AG04449 (cell line): ENCODE results near the gene IGSF9.

Experiments
- CTCF ChIA-PET: fragments of 350-600 bp; formaldehyde crosslinking; extraction: SDS; loops from one replicate; lab custom pipeline; 2021; ENCODE audit warnings: antibody characterized with exemption; lab: Yijun Ruan, JAX
- POLR2A ChIA-PET: fragments of 400-600, 350-600 bp; formaldehyde crosslinking; extraction: SDS; loops from one replicate; lab custom pipeline; 2020; ENCODE audit warnings: antibody characterized with exemption, inconsistent platforms; lab: Yijun Ruan, JAX
- DNase-seq: peaks from one replicate; pipeline ENCODE4 v3.0.0-alpha.2; 2010; ENCODE audit warnings: low read depth, low spot score
- H3K4me3 ChIP-seq: 2 replicates; pipeline ENCODE4 v1.5.1; 2011; ENCODE audit warnings: low read depth, mild to moderate bottlenecking, control low read depth, low read length
- CTCF ChIP-seq: IDR thresholded peaks from one replicate; pipeline ENCODE4 v1.5.1; 2011; ENCODE audit warnings: mild to moderate bottlenecking, moderate library complexity, low read length, control low read depth, inconsistent platforms; ENCODE audit not compliant: insufficient read depth; ENCODE audit errors: missing control alignments

The IGSF9 gene

GRCh38 chr1:159985473-159985872 is 40.1 kb upstream of the IGSF9 start:
- TF ChIP-seq CTCF = no peak
- POLR2A ChIA-PET = no interaction called here
- CTCF ChIA-PET = interaction anchor here (1.2 to 1.5 kb wide), 3 partner anchors 20 to 47 kb away, joined by 3 to 12 read pairs (median 7); no protein-coding TSS in a partner anchor
- no peak for DNase-seq
- no peak overlapping the region for H3K4me3 ChIP-seq

- no peak overlapping the region for H3K4me3 ChIP-seq
- no peak for DNase-seq
- TF ChIP-seq CTCF = no peak
- CTCF ChIA-PET = interaction anchor here (1.6 to 2.0 kb wide), 3 partner anchors 23 to 47 kb away, joined by 3 to 10 read pairs (median 5); no protein-coding TSS in a partner anchor
- POLR2A ChIA-PET = interaction anchor here (0.5 kb wide), 1 partner anchor 24 kb away, joined by 3 read pairs; no protein-coding TSS in a partner anchor
Measured at GRCh38 chr1:159983681-159984080, 38.3 kb upstream of the IGSF9 start.

- POLR2A ChIA-PET = no interaction called here
Measured at GRCh38 chr1:159982280-159982679, 36.9 kb upstream of the IGSF9 start.

GRCh38 chr1:159981351-159982055 is 36.1 kb upstream of the IGSF9 start:
- ChIA-PET CTCF (no interaction called here), POLR2A (no interaction called here)
- TF ChIP-seq CTCF = no peak
- H3K4me3 ChIP-seq = no peak overlapping the region
- DNase-seq = no peak

More at GRCh38 chr1:159982280-159982679, 36.9 kb upstream of the IGSF9 start:
- no peak overlapping the region for H3K4me3 ChIP-seq
- TF ChIP-seq CTCF = no peak
- CTCF ChIA-PET = interaction anchor here (1.8 to 2.0 kb wide), 2 partner anchors 24 to 26 kb away, joined by 5 to 10 read pairs; no protein-coding TSS in a partner anchor
- DNase-seq = no peak

- H3K4me3 ChIP-seq = no peak overlapping the region
- ChIA-PET POLR2A (no interaction called here), CTCF (no interaction called here)
- no peak for DNase-seq
- TF ChIP-seq CTCF = no peak
Measured at GRCh38 chr1:159980786-159981185, 35.4 kb upstream of the IGSF9 start.

- no peak for DNase-seq
- CTCF ChIA-PET = no interaction called here
- POLR2A ChIA-PET = no interaction called here
- no peak for TF ChIP-seq CTCF
- no peak overlapping the region for H3K4me3 ChIP-seq
Measured at GRCh38 chr1:159980076-159980475, 34.7 kb upstream of the IGSF9 start.
